GM19193 (cell line): Measurements from ENCODE around the gene SLC2A13.

Experiments used
- POLR2A ChIP-seq: IDR thresholded peaks from 4 replicates; pipeline ENCODE4 v1.6.1; 2011; ENCODE audit not compliant: insufficient read depth, insufficient read length; ENCODE audit errors: extremely low read depth

Gene SLC2A13

GRCh38 chr12:39804898-39805297 is 301.0 kb downstream of the SLC2A13 start:
- no peak for TF ChIP-seq POLR2A

GRCh38 chr12:39804479-39804878 is 301.4 kb downstream of the SLC2A13 start:
- TF ChIP-seq POLR2A = no peak

DNA sequence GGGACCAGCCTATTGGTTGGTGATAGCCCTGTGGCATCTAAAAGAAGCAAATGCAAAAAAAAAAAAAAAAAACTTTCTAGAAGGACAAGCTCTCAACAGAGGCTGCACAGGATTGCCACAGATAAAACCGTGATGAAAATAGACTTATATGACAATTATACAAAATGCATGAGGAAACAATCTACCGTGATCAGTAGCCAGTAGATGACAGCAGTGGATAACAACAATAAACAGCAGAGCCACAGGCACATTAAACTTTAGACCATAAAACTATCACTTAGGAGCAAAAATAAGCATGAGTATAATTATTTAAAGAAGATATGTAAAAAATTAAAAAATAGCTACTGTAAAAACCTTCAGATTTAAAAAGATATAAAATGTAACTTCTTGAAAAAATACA is 302.7 kb downstream of the SLC2A13 start:
- TF ChIP-seq POLR2A = no peak

DNA sequence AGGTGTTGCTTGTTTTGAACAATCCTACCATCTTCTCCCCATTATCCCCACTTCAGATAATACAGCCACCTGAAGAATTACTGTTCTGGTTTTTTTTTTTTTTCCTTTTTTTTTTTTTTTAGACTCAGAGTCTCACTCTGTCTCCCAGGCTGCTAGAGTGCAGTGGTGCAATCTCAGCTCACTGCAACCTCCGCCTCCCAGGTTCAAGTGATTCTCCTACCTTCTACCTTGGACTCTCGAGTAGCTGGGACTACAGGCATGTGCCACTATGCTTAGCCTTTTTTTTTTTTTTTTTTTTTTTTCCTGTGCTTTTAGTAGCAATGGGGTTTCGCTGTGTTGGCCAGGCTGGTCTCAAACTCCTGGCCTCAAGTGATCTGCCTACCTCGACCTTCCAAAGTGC is 306.9 kb downstream of the SLC2A13 start:
- no peak for TF ChIP-seq POLR2A

GRCh38 chr12:39798429-39798828 is 307.5 kb downstream of the SLC2A13 start:
- TF ChIP-seq POLR2A = no peak

- TF ChIP-seq POLR2A = no peak
These were observed 310.4 kb downstream of the SLC2A13 start for GRCh38 chr12:39795481-39795880.

DNA sequence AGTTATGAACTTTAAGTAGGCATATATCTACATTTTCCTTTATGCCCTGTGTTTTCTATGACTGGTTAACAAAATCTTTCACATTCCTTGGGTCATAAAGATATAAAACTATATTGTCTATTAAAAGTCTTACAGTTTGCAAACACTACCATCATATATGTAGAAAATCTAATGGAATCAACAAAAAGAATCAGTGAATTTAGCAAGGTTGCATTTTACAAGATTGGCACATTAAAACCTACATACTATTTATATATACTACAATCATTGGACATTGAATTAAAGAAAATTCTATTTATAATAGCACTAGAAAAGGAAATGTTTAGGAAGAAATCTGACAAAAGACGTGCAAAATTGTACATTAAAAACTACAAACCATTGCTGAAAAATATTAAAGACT is 312.9 kb downstream of the SLC2A13 start:
- TF ChIP-seq POLR2A = no peak

- no peak for TF ChIP-seq POLR2A
These were observed 317.6 kb downstream of the SLC2A13 start for GRCh38 chr12:39788239-39788638.

GRCh38 chr12:39782026-39782545 is 323.8 kb downstream of the SLC2A13 start:
- no peak for TF ChIP-seq POLR2A

GRCh38 chr12:39780913-39781446 is 324.9 kb downstream of the SLC2A13 start:
- no peak for TF ChIP-seq POLR2A

- no peak for TF ChIP-seq POLR2A
These were observed 325.4 kb downstream of the SLC2A13 start for GRCh38 chr12:39780411-39780912.

DNA sequence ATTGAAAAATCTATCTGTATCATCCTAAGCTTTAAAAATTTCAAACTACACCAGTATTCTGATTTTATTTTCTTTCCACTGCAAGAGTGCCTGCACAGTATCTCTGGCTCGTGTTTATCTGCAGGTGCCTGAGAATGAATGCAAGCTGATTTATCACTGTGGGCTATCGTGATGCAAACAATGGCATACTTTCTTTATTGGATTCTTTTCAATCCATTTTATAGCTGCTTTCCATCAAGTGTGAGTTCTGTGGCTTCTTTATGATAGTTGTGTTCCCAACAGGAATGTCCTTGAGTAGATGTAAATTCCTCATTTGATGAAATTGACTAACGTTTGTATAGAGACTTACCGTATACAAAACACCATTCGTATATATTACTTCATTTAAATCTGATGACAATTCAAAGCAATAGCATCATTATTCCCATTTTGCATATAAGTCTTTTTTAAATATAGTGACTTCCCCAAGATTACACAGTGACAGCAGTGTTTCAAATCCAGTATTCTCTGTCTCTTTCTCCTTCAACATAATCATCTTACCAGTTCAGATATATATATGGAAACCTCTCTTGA is 326.0 kb downstream of the SLC2A13 start:
- TF ChIP-seq POLR2A = no peak

DNA sequence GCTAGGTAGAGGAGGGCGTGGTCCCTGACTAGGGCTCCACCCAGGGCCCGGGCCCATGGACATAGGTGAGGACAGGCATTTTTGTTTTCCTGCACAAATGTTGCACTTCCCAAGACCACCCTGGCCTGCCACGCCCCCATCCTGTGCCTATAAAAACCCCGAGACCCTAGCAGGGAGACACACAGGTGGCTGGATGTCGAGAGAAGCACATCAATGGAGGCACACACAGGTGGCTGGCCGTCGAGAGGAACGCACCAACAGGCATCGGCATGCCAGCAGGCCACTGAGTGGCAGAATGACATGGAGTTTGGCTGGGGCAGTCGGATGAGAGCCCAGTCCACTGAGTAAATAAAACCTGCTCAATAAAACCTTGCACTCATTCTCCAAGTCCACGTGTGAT is 328.4 kb downstream of the SLC2A13 start:
- no peak for TF ChIP-seq POLR2A

DNA sequence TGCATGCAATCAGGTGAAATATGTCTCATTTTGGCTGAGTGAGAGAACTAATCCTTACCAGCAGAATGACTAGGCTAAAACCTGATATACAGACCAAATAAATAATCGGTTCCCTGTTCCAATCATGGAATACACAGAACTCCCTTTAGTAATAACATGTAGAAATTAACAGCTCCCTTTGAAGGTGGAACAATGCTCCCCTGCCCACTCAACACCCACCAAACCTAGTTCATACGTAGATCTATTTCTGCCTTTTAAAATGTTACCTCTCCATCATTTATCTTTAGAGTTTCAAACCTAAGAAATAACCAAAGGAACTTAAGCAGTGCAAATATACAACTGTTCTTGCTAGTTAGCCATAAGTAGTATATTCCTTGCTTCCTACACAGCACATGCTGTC is 332.6 kb downstream of the SLC2A13 start:
- TF ChIP-seq POLR2A = no peak

GRCh38 chr12:39772821-39773259 is 333.0 kb downstream of the SLC2A13 start:
- no peak for TF ChIP-seq POLR2A

DNA sequence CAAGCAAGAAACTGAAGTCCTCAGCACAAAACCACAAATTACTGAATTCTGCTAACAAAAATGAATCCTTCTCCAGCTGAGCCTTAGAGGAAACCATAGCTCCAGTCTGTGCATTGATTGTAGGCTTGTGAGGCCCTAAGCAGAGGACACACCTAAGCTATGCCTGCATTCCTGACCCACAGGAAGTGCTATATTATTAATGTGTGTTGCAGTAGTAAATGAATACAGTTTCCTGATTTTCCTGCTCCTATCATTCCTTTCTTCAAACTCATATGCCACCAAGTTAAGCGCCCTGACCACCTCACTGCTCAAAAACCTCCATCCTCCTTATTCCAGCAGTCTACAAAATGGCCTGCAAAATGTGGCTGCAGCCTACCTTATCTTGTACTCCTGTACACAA is 334.4 kb downstream of the SLC2A13 start:
- no peak for TF ChIP-seq POLR2A
